GM12801 (cell line): ENCODE data around the gene SIGLEC1.

Source experiments
- TF ChIP-seq, protein P1 (sequence below): IDR thresholded peaks from one replicate; pipeline ENCODE4 v1.5.1; 2011; ENCODE audit warnings: control low read depth; ENCODE audit not compliant: insufficient read length; ENCODE audit errors: extremely low read depth

SIGLEC1 gene

DNA sequence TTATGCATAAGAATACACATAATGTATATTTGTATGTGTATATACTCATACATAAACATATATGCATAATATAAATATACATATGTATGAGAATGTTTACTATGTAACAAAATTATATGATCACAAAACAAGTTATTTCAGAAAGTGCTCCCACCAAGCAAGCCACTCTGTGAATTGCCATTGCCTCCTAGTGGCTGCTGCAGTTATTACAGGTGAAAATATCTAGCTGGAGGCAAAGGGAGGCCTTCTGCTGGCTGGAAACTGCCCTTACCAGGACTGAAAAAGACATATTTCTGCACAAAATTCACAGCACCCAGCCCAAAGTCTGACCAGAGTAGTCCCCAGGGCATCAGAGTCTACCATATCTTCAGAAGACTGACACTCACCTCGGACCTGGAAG, 16.2 kb downstream of the SIGLEC1 start:
- TF ChIP-seq, protein P1, sequence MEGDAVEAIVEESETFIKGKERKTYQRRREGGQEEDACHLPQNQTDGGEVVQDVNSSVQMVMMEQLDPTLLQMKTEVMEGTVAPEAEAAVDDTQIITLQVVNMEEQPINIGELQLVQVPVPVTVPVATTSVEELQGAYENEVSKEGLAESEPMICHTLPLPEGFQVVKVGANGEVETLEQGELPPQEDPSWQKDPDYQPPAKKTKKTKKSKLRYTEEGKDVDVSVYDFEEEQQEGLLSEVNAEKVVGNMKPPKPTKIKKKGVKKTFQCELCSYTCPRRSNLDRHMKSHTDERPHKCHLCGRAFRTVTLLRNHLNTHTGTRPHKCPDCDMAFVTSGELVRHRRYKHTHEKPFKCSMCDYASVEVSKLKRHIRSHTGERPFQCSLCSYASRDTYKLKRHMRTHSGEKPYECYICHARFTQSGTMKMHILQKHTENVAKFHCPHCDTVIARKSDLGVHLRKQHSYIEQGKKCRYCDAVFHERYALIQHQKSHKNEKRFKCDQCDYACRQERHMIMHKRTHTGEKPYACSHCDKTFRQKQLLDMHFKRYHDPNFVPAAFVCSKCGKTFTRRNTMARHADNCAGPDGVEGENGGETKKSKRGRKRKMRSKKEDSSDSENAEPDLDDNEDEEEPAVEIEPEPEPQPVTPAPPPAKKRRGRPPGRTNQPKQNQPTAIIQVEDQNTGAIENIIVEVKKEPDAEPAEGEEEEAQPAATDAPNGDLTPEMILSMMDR = no peak

- TF ChIP-seq, protein P1 = no peak
These were observed 17.5 kb downstream of the SIGLEC1 start for GRCh38 chr20:3694864-3695263.

DNA sequence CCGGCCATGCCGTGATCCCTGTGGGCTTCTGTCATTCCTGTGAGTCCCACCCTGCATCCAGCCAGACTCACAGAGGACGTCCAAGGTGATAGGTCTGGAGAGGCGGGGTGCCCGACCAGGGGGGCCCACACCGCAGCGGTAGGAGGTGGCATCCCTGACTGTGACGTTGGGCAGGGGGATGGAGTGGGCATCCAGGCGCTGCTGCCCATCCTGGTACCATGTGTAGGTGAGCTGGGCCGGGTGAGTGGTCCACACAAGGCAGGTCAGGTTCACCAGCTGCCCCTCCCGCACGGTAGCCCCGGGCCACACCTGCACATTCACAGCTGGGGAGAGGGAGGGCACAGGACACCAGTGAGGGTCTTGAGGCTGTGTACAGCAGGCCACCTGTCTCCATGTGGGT, 19.0 kb downstream of the SIGLEC1 start:
- TF ChIP-seq, protein P1 = no peak

- TF ChIP-seq, protein P1 = no peak
These were observed 19.6 kb downstream of the SIGLEC1 start for GRCh38 chr20:3692706-3693294.

GRCh38 chr20:3691897-3692296, 20.5 kb downstream of the SIGLEC1 start:
- TF ChIP-seq, protein P1 = no peak

GRCh38 chr20:3691306-3691705, 21.1 kb downstream of the SIGLEC1 start:
- TF ChIP-seq, protein P1 = no peak

DNA sequence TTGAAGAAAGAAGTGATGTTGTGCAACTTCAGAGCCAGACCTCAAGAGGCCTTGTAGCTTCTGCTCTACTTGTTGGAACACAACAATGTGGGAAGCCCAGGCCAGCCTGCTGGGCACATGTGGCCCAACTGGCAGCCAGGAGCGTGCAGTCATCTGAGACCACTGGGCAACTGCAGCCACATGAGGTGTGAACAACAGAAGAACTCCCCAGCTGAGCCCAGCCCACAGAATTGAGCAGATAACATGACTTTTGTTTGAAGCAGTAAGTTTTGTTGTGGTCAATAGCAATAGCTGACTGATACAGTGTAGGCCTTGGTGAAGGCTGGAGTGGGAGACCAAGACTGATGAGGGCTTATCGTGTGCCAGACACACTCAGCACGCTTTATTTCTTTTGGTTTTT, 22.0 kb downstream of the SIGLEC1 start:
- TF ChIP-seq, protein P1 = no peak
